T-helper 2 cell treated with Interferon-gamma antibody and Interleukin-4, amounts not matched to agents 5 μg/mL and 100 μg/mL, for 36 hours (primary cell): ENCODE results near the gene CLTB.
A peak's percentile ranks its signal among the peaks of the same experiment; 100 is the strongest.
"Not testable (repeated sequence)": the region's sequence is repeated elsewhere in the genome, so short reads cannot be mapped to it uniquely, and the experiment has no call there.

ENCODE experiments used
- DNase-seq: peaks from one replicate; pipeline ENCODE4 v3.0.0; 2021; ENCODE audit warnings: low spot score
- H3K27ac Mint-ChIP-seq: one replicate; pipeline ENCODE4 v1.8.0; 2021; ENCODE audit warnings: mild to moderate bottlenecking, mixed read lengths
- H3K27me3 Mint-ChIP-seq: one replicate; pipeline ENCODE4 v1.8.0; 2021; ENCODE audit warnings: low read depth, mixed read lengths
- H3K36me3 Mint-ChIP-seq: one replicate; pipeline ENCODE4 v1.8.0; 2021; ENCODE audit warnings: low read depth, mixed read lengths
- H3K4me1 Mint-ChIP-seq: one replicate; pipeline ENCODE4 v1.8.0; 2021; ENCODE audit warnings: low read depth, mixed read lengths
- H3K4me3 Mint-ChIP-seq: one replicate; pipeline ENCODE4 v1.8.0; 2022; ENCODE audit warnings: mild to moderate bottlenecking, moderate library complexity, mixed read lengths
- H3K9me3 Mint-ChIP-seq: one replicate; pipeline ENCODE4 v1.8.0; 2021; ENCODE audit warnings: mixed read lengths

The CLTB gene

GRCh38 chr5:176416965-176417364 lies 626 bp upstream of the CLTB start:
- no peak overlapping the region for H3K27ac Mint-ChIP-seq
- peaks cover 18% of the 10 kb centered on the region for H3K27me3 Mint-ChIP-seq
- H3K4me3 Mint-ChIP-seq, result peak overlapping the region; percentile 64
- H3K4me1 Mint-ChIP-seq, result peaks cover 19% of the 10 kb centered on the region
- no peak for DNase-seq
- H3K9me3 Mint-ChIP-seq, result no peaks in the 10 kb centered on the region
- no peaks in the 10 kb centered on the region for H3K36me3 Mint-ChIP-seq

- Mint-ChIP-seq H3K9me3 (no peaks in the 10 kb centered on the region), H3K36me3 (peaks cover 4% of the 10 kb centered on the region), H3K27ac (peak overlapping the region; percentile 79), H3K27me3 (peaks cover 6% of the 10 kb centered on the region), H3K4me3 (peak overlapping the region; percentile 90), H3K4me1 (peaks cover 24% of the 10 kb centered on the region)
- no peak for DNase-seq
Observed at GRCh38 chr5:176415240-176415951, 943 bp downstream of the CLTB start.

- no peak overlapping the region for H3K27ac Mint-ChIP-seq
- H3K4me1 Mint-ChIP-seq, result peaks cover 24% of the 10 kb centered on the region
- DNase-seq, result no peak
- H3K4me3 Mint-ChIP-seq, result peak overlapping the region; percentile 90
- H3K27me3 Mint-ChIP-seq, result peaks cover 1% of the 10 kb centered on the region
- no peaks in the 10 kb centered on the region for H3K9me3 Mint-ChIP-seq
- peaks cover 9% of the 10 kb centered on the region for H3K36me3 Mint-ChIP-seq
Observed at GRCh38 chr5:176414704-176415103, 1.6 kb downstream of the CLTB start.

GRCh38 chr5:176413709-176414191 lies 2.6 kb downstream of the CLTB start:
- Mint-ChIP-seq H3K36me3 (peaks cover 11% of the 10 kb centered on the region), H3K9me3 (no peaks in the 10 kb centered on the region), H3K4me3 (no peak overlapping the region), H3K27ac (no peak overlapping the region), H3K4me1 (peaks cover 24% of the 10 kb centered on the region), H3K27me3 (no peaks in the 10 kb centered on the region)
- no peak for DNase-seq

GRCh38 chr5:176413255-176413565 lies 3.1 kb downstream of the CLTB start:
- DNase-seq, result no peak
- Mint-ChIP-seq H3K27me3 (no peaks in the 10 kb centered on the region), H3K4me3 (no peak overlapping the region), H3K27ac (no peak overlapping the region), H3K4me1 (peaks cover 24% of the 10 kb centered on the region), H3K9me3 (no peaks in the 10 kb centered on the region), H3K36me3 (peaks cover 11% of the 10 kb centered on the region)

GRCh38 chr5:176412517-176413254 lies 3.7 kb downstream of the CLTB start:
- peaks cover 11% of the 10 kb centered on the region for H3K36me3 Mint-ChIP-seq
- no peaks in the 10 kb centered on the region for H3K9me3 Mint-ChIP-seq
- H3K27ac Mint-ChIP-seq, result no peak overlapping the region
- H3K4me3 Mint-ChIP-seq, result no peak overlapping the region
- H3K27me3 Mint-ChIP-seq, result no peaks in the 10 kb centered on the region
- H3K4me1 Mint-ChIP-seq, result peaks cover 24% of the 10 kb centered on the region
- no peak for DNase-seq

- H3K4me3 Mint-ChIP-seq, result no peak overlapping the region
- H3K9me3 Mint-ChIP-seq, result no peaks in the 10 kb centered on the region
- peaks cover 17% of the 10 kb centered on the region for H3K4me1 Mint-ChIP-seq
- H3K36me3 Mint-ChIP-seq, result peaks cover 11% of the 10 kb centered on the region
- DNase-seq, result no peak
- H3K27ac Mint-ChIP-seq, result no peak overlapping the region
- no peaks in the 10 kb centered on the region for H3K27me3 Mint-ChIP-seq
Observed at GRCh38 chr5:176410486-176411180, 5.7 kb downstream of the CLTB start.

GRCh38 chr5:176409765-176410164 lies 6.6 kb downstream of the CLTB start:
- H3K4me3 Mint-ChIP-seq, result no peak overlapping the region
- H3K36me3 Mint-ChIP-seq, result peaks cover 11% of the 10 kb centered on the region
- DNase-seq, result no peak
- peaks cover 10% of the 10 kb centered on the region for H3K4me1 Mint-ChIP-seq
- no peaks in the 10 kb centered on the region for H3K9me3 Mint-ChIP-seq
- no peak overlapping the region for H3K27ac Mint-ChIP-seq
- H3K27me3 Mint-ChIP-seq, result no peaks in the 10 kb centered on the region

GRCh38 chr5:176408590-176408989 lies 7.7 kb downstream of the CLTB start:
- peaks cover 11% of the 10 kb centered on the region for H3K36me3 Mint-ChIP-seq

GRCh38 chr5:176408252-176408573 lies 8.1 kb downstream of the CLTB start:
- not testable (repeated sequence) for H3K4me1 Mint-ChIP-seq, H3K27ac Mint-ChIP-seq, H3K27me3 Mint-ChIP-seq, H3K4me3 Mint-ChIP-seq, DNase-seq, H3K9me3 Mint-ChIP-seq
- peaks cover 11% of the 10 kb centered on the region for H3K36me3 Mint-ChIP-seq

More at GRCh38 chr5:176408590-176408989, 7.7 kb downstream of the CLTB start:
- Mint-ChIP-seq H3K4me3 (no peak overlapping the region), H3K9me3 (no peaks in the 10 kb centered on the region), H3K4me1 (peaks cover 5% of the 10 kb centered on the region), H3K27ac (no peak overlapping the region), H3K27me3 (no peaks in the 10 kb centered on the region)
- DNase-seq, result no peak

GRCh38 chr5:176407456-176408251 lies 8.7 kb downstream of the CLTB start:
- Mint-ChIP-seq H3K9me3 (no peaks in the 10 kb centered on the region), H3K27ac (no peak overlapping the region), H3K4me1 (peaks cover 5% of the 10 kb centered on the region), H3K27me3 (no peaks in the 10 kb centered on the region), H3K36me3 (peaks cover 11% of the 10 kb centered on the region), H3K4me3 (no peak overlapping the region)
- DNase-seq, result no peak

- H3K27ac Mint-ChIP-seq, result no peak overlapping the region
- no peak overlapping the region for H3K4me3 Mint-ChIP-seq
- no peaks in the 10 kb centered on the region for H3K27me3 Mint-ChIP-seq
- no peak for DNase-seq
- H3K4me1 Mint-ChIP-seq, result peaks cover 3% of the 10 kb centered on the region
- H3K9me3 Mint-ChIP-seq, result no peaks in the 10 kb centered on the region
- H3K36me3 Mint-ChIP-seq, result peaks cover 8% of the 10 kb centered on the region
Observed at GRCh38 chr5:176406436-176407052, 9.8 kb downstream of the CLTB start.

GRCh38 chr5:176405656-176406435 lies 10.5 kb downstream of the CLTB start:
- Mint-ChIP-seq H3K27me3 (no peaks in the 10 kb centered on the region), H3K9me3 (no peaks in the 10 kb centered on the region), H3K4me1 (no peaks in the 10 kb centered on the region), H3K36me3 (peaks cover 6% of the 10 kb centered on the region), H3K27ac (no peak overlapping the region), H3K4me3 (no peak overlapping the region)
- no peak for DNase-seq
